Measurements from ENCODE around the gene MANEA. TPM values are rescaled to one million over a fixed set of nuclear protein-coding genes. Genes with fewer than 3 reads are reported as not detected.

MANEA gene
- total and polyA plus RNA-seq, 2 experiments from 2014 or later: 4.7 to 15.3 TPM

GRCh38 chr6:95593025-95593424 lies 15.7 kb downstream of the MANEA start:
- Histone ChIP-seq H3K4me1 (ENCODE audit: insufficient read depth) (no peaks in the 10 kb centered on the region), H3K79me2 (no peaks in the 10 kb centered on the region), H3K4me3 (no peak overlapping the region), H3K36me3 (replicated peaks; ENCODE audit: insufficient read depth, low read depth) (no peaks in the 10 kb centered on the region), H3K27me3 (no peaks in the 10 kb centered on the region), H3K27ac (no peak overlapping the region), H3K9me2 (replicated peaks; ENCODE audit: insufficient read depth) (no peaks in the 10 kb centered on the region), H3K4me2 (no peak overlapping the region), H3K9me3 (ENCODE audit: low read depth) (no peaks in the 10 kb centered on the region), H2AFZ (no peak overlapping the region), H4K20me1 (ENCODE audit: insufficient read depth, poor library complexity, severe bottlenecking) (no peaks in the 10 kb centered on the region)
- DNase-seq (ENCODE audit: low spot score): no peak
- whole genome bisulfite sequencing (ENCODE audit: low lambda C conversion rate, missing lambda C conversion rate): 34% methylated on average over 2 of the region's 2 CpGs
- no peak for TF ChIP-seq EZH2phosphoT487 (IDR thresholded peaks at IDR 0.05; ENCODE audit: low read depth, severe bottlenecking, unreplicated experiment)
- no peak for TF ChIP-seq CTCF (IDR thresholded peaks at IDR 0.05; ENCODE audit: poor library complexity)
- TF ChIP-seq EZH2 (IDR thresholded peaks at IDR 0.05; ENCODE audit: borderline replicate concordance): no peak

GRCh38 chr6:95596021-95596420 lies 18.7 kb downstream of the MANEA start:
- Histone ChIP-seq H2AFZ (no peak overlapping the region), H3K4me1 (ENCODE audit: insufficient read depth) (no peaks in the 10 kb centered on the region), H4K20me1 (ENCODE audit: insufficient read depth, poor library complexity, severe bottlenecking) (no peaks in the 10 kb centered on the region), H3K79me2 (no peaks in the 10 kb centered on the region), H3K4me3 (no peak overlapping the region), H3K9me2 (replicated peaks; ENCODE audit: insufficient read depth) (no peaks in the 10 kb centered on the region), H3K36me3 (replicated peaks; ENCODE audit: insufficient read depth, low read depth) (no peaks in the 10 kb centered on the region), H3K9me3 (ENCODE audit: low read depth) (no peaks in the 10 kb centered on the region), H3K4me2 (no peak overlapping the region), H3K27ac (no peak overlapping the region), H3K27me3 (no peaks in the 10 kb centered on the region)
- no peak for DNase-seq (ENCODE audit: low spot score)
- no peak for TF ChIP-seq EZH2phosphoT487 (IDR thresholded peaks at IDR 0.05; ENCODE audit: low read depth, severe bottlenecking, unreplicated experiment)
- no peak for TF ChIP-seq CTCF (IDR thresholded peaks at IDR 0.05; ENCODE audit: poor library complexity)
- WGBS (ENCODE audit: low lambda C conversion rate, missing lambda C conversion rate): 74% methylated on average over 3 of the region's 3 CpGs

- Histone ChIP-seq H3K4me2 (no peak overlapping the region), H3K4me1 (ENCODE audit: insufficient read depth) (no peaks in the 10 kb centered on the region), H3K9me2 (replicated peaks; ENCODE audit: insufficient read depth) (no peaks in the 10 kb centered on the region), H3K4me3 (no peak overlapping the region), H3K36me3 (replicated peaks; ENCODE audit: insufficient read depth, low read depth) (no peaks in the 10 kb centered on the region), H4K20me1 (ENCODE audit: insufficient read depth, poor library complexity, severe bottlenecking) (no peaks in the 10 kb centered on the region), H3K27me3 (no peaks in the 10 kb centered on the region), H3K9me3 (ENCODE audit: low read depth) (no peaks in the 10 kb centered on the region), H3K27ac (no peak overlapping the region), H3K79me2 (no peaks in the 10 kb centered on the region), H2AFZ (no peak overlapping the region)
- TF ChIP-seq EZH2phosphoT487 (IDR thresholded peaks at IDR 0.05; ENCODE audit: low read depth, severe bottlenecking, unreplicated experiment) (no peak), EZH2 (IDR thresholded peaks at IDR 0.05; ENCODE audit: borderline replicate concordance) (no peak), CTCF (IDR thresholded peaks at IDR 0.05; ENCODE audit: poor library complexity) (no peak)
- no peak for DNase-seq (ENCODE audit: low spot score)
These were observed 22.4 kb downstream of the MANEA start for GRCh38 chr6:95599706-95600105.

GRCh38 chr6:95601133-95601532 lies 23.8 kb downstream of the MANEA start:
- no peaks in the 10 kb centered on the region for H3K9me2 ChIP-seq (replicated peaks; ENCODE audit: insufficient read depth)
- TF ChIP-seq CTCF (IDR thresholded peaks at IDR 0.05; ENCODE audit: poor library complexity) (no peak), EZH2phosphoT487 (IDR thresholded peaks at IDR 0.05; ENCODE audit: low read depth, severe bottlenecking, unreplicated experiment) (no peak)
- H4K20me1 ChIP-seq (ENCODE audit: insufficient read depth, poor library complexity, severe bottlenecking): no peaks in the 10 kb centered on the region
- H3K9me3 ChIP-seq (ENCODE audit: low read depth): no peaks in the 10 kb centered on the region
- DNase-seq (ENCODE audit: low spot score): no peak
- no peaks in the 10 kb centered on the region for H3K36me3 ChIP-seq (replicated peaks; ENCODE audit: insufficient read depth, low read depth)
- H3K27me3 ChIP-seq: no peaks in the 10 kb centered on the region
- H3K4me1 ChIP-seq (ENCODE audit: insufficient read depth): no peaks in the 10 kb centered on the region
- 73% methylated on average over 3 of the region's 3 CpGs for WGBS (ENCODE audit: low lambda C conversion rate, missing lambda C conversion rate)
- H3K4me2 ChIP-seq: no peak overlapping the region
- no peak overlapping the region for H3K27ac ChIP-seq
- no peaks in the 10 kb centered on the region for H3K79me2 ChIP-seq
- H3K4me3 ChIP-seq: no peak overlapping the region
- no peak overlapping the region for H2AFZ ChIP-seq

Measured in hepatocyte (in vitro differentiated cells).